Measurements from ENCODE around the gene DDX51.

Gene DDX51

DNA sequence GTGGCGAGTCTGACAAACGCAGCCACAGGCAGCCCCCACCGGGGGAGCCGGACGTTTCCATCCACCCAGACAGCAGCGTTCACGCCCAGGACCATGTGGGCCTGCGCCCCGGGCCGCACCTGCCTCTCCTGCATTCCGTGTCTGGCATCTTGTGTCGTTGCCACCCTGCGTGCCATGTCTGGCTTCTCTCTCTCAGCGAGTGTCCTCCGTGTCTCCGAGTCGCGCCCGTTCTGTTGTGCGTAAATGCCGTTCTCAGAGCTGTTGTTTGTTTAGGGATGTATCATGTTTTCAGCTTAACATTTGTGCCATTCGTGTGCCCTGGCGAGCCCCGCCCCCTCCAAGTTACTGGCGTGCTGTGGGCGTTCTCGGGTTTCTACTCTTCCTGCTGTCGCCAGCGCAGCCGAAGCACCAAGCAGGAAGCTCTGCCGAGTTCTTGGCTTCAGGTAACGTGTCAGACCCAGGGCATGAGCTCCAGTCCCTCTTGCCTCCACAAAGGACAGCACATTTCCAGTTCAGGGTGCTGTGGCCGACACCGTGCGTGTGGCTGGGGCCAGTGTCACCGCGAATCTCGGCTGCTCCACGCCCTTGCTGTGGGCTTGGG lies 34.8 kb upstream of the DDX51 start:
- peak in 1 of 5 donors; percentile 48 for DNase-seq

DNA sequence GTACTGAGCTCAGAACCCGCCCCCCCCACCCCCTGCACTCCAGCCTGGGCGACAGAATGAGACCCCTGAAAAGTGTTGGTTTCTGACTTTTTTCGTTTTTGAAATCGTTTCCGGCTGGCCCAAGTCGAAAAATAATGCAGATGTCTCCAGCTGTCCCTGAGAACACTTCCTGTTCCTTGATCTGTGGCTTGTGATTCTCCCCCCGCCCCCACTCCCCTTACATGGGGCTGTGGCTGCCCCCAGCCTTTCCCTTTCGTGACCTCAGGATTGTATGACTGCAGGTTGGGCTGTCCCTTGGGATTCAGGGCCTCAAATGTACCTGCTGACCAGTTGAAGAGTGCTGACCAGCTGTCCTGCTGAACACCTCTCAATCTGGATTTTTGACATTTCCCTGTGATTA lies 34.2 kb upstream of the DDX51 start:
- DNase-seq: no peak

DNA sequence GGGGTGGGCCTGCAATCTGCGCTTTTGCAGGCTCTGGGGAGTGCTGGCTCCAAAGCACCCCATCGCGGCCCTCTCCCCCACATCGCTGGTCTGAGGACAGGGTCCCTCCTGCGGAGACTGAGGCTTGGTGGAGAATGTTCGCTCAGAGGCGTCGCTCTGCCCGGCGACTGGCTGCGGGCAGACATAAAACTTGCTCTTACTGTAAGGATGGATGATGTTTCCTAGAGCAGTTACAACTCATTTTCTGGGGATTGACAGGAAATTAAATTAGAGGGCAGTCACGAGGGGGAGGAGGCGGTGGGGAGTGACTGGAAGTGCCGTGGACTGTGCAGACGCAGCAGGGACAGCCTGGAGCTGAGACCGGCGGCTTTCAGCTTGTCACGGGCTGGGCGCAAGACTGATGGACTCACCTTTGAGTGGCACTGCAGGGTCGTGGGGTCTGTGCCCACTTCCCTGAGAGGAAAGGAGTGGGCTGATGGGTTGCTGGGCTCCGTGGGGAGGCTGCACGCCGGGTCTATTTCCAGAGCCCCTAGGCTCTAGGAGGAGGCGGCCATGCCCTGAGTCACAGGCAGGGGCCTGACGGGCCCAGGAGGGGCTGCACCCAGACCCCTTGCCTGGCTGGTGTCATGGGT lies 32.9 kb upstream of the DDX51 start:
- no peak for DNase-seq

DNA sequence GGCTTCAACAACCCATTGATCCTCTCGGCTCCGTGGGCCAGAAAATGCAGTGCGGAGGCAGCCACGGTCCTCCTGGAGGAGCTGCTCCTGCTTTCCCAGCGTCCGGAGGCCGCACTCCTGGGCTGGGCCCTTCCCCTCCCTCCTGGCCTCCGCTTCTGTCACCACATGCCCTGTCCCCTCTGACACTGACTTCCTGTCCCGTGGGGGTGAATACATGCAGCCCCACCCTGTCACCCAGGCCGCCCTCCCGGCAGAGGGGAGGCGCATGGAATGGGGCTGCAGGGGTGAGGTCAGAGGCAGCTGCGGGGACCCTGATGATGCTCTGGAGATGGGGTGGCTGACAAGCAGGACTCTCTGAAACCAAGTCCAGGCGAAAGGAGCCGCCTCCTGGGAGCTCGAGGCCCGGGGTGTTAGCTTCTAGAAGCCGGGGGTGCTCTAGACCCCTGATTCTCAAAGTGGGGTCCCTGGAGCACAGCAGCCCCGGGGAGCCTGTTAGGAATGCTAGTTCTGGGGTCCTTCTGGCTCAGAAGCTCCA lies 32.3 kb upstream of the DDX51 start:
- no peak for DNase-seq

DNA sequence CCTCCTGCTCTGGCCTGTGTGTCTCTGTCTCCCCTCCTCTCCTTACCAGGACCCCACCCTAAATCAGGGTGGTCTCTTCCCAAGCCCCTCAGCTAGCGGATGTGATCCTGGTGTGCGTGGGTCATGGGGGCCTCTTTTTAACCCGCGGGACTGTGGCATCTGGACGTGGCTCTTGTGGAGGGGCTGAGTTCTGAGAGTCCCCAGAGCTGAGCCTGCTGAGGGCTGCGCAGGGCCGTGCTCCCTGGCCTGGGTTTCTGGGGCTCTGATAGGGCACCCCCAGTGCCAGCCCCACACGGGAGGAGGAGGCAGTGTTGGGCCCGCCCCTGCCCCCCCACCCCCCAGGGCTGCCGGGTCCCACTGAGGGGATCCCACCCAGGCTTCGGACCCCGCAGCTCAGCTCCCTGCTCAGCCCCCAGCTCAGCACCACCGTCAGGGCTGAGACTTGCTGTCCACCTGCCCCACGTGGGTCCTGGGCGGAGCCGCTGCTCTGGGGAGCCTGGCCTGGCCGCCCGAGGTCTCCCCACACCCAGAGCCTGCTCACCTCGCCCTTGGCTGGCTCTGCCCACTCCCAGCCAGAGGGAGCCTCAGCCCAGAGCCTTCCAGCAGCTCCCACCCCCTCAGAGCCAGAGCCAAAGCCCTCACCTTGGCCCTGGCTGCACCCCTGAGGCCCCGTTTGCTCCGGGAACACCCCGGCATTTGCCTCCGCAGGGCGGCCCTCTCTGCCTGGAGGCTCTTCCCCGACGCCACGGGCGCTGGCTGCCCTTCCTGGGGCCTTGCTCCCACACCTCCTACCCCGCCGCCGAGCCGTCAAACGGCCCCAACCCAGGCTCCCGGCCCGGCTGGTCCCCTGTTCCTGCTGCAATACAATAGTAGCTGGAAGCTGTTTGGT lies 31.6 kb upstream of the DDX51 start:
- no peak for DNase-seq

DNA sequence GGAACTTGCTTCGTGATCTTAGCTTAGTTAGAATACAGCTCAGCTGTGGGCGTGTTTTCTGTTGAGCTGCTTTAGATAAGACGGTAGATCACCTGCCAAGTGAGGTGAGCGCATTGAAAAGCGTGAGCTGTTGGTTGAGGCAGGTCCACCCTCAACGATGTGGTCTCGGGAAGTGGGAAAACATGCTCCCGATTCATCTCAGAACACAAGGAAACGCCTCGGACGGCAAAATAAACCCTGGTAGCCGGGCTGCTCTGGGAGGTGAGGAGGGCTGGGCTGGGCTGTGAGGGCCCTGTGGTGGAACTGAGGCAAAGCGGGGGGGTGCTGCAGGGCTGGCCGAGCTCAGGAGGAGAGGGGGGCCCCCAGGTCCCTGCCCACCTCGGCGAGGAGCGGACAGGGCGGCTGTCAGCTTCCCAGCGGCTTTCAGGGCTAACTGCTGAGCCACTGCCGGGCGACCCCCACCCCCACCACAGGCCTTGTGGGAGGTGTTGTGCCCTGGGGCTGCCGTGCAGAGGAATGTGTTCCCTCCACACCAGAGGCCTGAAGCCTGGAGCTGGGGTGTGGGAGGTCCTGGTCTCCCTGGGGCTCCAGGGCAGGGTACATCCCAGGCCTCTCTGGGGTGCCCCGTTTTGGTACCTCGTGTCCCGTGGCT lies 30.8 kb upstream of the DDX51 start:
- DNase-seq: no peak

DNA sequence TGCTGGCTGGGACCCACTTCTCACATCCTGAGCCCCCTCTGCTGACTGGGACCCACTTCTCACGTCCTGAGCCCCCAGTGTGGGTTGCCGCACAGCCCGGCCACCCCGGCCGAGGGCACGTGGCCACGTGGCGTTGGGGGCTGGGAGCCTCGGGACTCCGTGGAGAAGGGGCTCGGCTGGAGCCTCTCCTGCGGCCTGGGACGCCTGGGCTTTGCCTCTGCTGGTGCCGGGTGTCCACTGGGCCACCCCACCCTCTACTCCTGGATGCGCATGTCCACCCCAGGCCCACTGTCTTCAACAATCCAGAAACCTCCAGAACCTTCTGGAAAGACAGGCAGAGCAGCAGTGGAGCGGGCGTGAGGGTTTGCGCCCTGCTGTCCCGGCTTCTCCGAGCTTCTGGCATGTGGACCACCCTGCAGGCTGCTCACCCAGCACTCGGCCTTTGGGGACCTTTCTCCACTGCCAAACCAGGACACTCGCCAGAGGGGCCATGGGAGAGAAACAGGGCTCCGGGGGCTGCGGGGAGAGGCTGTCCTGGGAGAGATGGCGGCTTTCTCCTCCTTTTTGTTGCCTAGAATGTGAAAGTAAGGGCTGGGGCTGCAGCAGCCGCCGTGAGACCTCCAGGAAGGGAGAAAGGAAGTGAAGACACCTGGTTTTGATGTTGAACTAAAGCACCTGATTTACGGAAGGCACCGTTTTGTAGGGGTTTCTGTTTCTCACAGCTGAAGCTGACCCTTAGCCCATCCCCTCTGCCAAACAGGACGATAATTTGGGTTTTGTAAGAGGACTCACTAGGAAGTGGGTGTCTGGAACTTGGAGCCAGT lies 30.1 kb upstream of the DDX51 start:
- peak in 1 of 5 donors; percentile 5 for DNase-seq

DNA sequence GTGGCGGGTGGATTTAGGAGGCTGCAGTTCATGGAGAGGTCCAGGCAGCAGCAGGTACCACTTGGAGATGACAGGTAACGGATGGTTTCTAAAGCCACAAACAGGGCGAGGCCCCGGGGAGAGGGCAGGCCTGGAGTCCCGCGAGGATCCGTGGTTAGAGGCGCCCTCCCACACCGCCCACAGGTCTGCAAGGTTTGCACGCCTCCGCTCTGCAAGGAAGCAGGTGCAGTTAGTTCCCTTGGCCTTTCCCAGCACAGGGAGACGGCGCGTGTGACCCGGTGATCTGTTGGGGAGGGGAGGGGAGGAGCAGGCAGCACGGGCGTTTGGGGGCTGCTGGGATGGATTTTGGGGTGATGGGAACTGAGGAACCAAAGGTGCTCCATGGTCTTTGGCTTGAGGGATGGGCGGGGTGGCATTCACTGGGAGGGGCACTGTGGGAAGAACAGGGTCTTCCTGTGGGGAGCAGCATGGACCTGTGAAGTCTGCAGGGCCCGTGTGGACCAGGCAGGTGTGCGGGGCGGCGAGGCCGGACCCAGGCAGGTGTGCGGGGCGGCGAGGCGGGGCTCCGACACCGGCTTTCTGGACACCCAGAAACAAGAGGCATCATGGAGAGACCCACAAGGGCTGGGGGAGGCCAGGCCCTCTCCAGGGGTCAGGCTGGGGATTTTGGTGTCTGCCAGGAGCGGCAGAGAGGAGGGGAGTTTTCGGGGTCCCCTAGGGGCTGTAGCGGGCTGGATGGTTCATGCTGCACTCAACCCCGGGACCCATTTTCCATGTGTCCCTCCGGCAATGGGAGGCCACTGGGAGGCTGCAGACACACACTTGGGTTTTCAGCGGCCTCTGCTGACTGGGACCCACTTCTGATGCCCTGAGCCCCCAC lies 29.3 kb upstream of the DDX51 start:
- no peak for DNase-seq

DNA sequence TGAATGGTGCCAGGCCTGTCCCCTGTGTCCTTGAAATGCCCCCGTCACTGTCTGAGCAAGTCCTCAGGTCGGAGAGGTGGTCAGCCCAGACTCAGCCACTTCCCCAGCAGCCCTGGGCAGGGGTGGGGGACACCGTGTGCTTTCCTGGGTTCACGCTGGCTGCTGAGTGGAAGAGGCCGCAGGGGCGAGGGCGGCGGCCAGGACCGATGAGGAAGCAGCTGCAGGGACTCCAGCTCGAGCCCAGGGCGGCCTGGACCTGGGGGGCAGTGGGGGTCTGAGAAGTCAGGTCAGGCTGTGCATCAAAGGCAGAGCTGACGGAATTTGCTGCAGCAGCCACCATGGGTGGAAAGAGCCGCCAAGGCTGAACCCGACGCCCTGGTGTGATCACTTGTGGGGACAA lies 28.5 kb upstream of the DDX51 start:
- no peak for DNase-seq

DNA sequence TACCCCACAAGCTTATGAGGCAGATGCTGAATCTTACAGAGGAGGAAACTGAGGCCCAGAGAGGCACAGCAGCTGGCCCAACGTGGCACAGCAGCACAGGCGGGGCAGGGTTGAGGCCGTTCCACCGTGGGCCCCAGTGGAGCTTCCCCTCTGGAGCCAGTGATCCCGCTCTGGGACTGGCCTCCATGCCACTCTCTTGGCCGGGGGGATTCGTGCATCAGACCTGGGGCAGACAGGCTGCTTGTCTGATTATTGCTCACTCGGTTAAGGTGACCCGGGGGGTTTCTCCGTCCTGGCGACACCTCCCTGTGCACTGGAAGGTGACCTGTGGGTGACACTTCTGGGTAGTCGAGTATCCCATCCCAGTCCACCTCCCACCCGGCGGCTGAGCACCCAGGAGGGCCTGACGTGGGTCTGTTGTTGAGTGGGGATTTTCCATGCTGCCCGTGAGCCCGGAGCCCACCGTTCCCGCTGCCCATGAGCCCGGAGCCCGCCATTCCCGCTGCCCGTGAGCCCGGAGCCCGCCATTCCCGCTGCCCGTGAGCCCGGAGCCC lies 27.9 kb upstream of the DDX51 start:
- DNase-seq: no peak

DNA sequence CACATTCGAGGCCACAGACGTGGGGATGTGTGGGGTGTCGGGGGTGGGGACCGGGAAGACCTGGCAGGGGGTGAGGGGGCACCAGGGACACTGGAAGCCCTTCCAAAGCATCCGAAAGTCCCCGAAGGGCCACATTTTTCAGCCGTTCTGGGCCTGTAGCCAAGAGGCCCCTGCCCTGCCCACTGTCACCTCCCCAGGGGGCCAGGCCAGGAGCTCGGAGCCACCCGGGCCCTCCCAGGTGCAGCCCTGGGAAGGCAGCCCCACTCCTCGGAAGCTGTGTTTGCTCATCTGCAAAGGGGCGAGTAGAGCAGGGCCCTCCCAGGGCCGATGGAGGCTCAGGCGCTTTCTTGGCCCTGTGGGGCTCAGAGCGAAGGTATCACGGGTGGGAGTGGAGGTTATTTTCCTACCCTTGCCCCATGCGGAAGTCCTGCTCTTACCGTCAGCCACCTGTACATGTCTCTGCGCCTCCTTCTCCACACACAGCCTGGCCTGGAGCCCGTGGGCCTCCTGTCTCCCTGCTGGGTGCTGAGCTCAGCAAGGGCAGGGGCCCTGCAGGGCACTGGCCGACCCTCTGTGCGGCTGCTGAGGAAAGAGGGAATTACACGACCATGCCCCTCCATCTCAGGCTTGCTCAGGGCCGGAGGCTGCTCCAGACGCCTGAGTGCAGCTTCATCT lies 27.3 kb upstream of the DDX51 start:
- no peak for DNase-seq

DNA sequence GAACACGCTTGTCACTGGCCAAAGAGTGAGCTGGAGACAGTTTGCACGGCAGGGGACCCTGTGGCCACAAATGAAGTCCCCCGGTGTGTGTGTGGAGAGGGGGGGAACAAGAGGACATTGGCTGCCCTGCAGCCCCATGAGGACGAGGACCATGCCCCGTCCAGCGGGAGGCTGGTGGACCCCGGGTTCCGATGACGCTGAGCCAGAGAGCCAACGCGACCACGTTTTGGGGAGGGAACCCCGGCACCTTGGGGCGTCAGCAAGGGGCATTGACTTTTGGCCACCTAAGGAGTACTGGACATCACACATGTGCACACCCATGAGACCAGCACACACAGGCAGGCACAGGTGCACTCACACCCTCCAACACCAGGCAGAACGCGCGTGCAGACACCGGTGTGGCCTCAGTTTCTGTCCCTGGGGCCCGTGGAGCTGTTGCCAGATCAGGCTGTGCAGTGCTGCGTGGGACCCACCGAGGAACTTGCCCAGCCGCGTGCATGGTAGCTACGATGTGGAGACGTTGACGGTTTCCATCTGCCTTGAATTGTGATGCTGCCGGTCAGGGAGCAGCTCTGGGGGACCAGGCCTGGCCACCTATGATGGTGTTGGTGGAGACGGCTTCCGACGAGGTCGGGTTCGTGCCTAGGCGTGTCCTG lies 26.6 kb upstream of the DDX51 start:
- peak in 1 of 5 donors; percentile 5 for DNase-seq

DNA sequence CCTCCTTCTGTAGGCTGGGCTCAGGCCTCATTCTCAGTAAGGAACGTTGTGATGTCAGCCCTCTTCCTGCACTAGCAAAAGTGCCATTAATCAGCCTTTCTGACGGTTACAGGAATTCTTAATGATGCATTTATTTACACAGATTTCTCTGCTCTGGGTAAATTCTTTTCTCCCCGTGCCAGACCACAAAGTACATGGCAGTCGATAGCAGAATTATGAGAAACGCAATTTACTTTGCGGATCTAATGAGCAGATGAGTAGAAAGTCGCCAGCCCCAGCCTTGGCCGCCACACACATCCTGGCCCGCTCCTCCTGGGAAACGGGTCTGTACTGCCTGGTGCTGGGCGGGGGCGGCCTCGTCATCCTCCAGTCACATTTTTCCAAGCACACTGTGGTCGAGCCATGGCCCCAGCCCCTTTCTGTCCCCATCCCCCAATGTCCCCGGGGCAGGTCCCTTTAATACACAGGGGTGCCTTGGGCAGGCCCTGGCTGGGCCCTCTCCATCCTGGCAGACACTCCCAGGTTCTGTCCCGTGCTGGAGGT lies 26.0 kb upstream of the DDX51 start:
- no peak for DNase-seq

DNA sequence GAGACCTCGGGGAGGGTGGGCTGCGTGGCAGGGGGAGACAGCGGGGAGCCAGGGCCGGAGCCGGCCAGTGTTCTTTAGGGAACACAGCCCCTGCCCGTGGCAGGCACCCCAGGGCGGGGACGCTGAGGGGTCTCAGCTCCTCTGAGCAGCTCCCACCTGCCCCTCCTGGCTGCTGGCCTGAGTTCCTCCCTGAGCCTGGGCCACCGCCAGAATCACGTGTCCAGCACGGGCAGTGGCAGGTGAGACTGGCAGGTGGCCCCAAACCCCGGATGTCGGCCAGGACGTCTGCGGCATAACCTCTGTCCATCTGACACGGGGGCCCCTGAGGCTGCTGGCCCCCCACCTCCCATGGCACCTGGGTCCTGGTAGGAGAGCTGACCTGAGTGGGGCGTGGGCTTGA lies 25.3 kb upstream of the DDX51 start:
- DNase-seq: peak in 1 of 5 donors; percentile 4

DNA sequence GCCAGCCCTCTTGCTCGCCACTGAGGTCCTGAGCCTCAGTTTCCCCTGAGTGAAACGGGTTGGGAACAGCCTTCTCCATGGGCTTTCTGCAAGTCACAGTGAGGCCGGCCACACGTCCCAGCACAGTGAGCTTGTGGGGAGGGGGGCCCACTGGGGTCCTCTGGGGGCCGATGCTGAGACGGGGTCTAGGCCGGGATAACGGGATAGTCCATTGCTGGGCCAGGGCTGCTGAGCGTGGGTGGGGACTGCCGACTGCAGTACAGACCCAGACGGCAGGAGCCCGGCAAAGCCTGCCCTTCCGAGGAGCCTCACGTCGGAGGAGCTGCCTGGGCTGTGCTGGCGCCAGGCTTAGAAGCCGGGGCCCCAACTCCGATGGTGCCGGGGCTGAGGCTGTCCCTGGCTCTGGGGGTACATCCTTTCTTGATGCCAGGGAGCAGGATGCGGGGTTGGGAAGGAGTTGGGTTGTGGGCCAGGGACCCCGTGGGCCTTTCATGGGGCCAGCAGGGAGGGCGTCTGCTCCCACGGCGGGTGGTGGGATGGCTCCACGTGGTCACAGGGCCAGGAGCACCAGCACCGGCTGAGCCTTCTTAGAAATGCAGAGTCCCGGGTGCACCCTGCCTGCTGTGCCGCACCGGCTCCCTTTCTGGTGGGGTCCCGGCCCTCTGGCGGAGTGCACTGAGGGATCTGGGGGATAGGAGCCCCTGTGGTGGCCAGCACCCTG lies 24.4 kb upstream of the DDX51 start:
- DNase-seq: peak in 2 of 5 donors; percentile 0 to 5

DNA sequence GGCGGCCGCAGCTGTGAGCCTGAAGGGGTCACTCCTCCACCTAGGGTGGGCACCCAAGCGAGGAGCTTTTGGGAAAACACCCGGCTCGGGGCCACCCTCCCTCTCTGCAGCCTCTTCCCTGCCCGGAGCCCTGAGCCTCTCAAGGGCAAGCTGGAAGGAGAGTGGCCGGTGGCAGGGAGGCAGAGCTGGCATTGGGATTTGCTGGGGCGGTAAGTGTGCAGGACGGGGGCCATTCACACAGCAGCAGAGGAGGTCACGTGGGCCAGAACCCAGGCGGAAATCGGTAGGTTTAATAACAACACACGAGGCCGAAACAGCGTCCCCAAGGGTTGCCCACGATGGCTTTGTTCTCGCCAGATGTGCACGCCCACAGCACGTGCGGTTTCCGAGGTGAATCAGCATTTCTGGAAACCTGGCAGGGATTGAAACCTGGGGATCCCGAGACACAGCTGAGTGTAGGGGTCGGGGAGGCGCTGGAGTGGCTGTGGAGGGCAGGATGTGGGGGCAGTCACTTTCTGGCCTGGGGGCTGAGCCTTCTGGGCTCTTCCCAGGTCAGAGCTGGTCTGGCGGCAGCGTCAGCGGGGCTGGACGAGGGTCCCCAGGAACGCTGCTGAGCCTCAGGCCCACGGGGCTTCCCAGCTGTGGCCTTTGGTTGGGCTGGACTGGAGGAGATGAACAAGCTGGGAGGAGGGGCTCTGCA lies 23.6 kb upstream of the DDX51 start:
- DNase-seq: peak in 2 of 5 donors; percentile 1 to 5

DNA sequence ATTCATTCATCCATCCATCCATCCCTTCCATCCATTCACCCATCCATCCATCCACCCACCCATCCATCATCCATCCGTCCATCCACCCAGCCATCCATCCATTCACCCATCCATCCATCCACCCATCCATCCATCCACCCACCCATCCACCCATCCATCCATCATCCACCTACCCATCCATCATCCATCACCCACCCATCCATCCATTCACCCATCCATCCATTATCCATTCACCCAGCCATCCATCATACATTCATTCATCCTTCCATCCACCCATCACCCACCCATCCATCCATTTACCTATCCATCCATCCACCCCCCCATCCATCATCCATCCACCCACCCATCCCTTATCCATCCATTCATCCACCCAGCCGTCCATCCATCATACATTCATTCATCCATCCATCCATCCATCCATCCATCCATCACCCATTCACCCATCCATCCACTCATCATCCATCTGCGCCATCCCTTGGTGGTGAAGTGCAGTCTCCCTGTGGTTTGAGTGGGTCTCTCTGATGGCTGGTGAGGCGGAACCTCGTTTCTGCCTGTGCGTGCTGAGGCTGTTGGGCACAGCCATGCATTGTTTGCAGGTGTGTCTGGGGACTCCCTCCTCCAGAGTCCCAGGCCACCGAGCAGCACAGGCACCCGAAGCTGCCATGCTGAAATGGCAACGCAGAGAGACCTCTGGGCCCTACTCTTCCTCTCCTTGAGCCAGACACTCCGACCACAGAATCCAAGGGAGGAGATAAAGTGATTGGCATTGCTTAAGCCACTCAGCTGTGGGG lies 22.9 kb upstream of the DDX51 start:
- no peak for DNase-seq
